ENCODE measurements around the gene APLNR.

Gene APLNR

DNA sequence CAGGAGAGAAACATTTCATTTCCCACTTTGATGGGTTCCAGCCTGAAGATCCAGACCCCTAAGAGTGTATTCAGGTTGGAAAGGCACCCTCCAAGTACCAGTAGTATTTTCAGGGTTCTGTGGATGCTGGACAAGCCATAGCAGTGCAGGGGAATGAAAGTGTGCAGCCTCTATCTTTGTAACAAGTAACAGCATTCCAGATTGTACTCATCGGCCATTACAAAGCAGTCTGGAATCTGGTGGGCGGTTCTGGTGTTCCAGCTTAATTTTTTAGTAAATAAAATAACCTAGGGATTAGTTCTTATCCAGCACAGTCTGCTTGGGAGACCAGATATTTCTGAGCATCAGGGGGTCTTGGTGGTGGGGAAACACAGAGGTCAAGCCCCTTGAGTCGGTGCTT lies 22.6 kb downstream of the APLNR start:
- DNase-seq = no peak

DNA sequence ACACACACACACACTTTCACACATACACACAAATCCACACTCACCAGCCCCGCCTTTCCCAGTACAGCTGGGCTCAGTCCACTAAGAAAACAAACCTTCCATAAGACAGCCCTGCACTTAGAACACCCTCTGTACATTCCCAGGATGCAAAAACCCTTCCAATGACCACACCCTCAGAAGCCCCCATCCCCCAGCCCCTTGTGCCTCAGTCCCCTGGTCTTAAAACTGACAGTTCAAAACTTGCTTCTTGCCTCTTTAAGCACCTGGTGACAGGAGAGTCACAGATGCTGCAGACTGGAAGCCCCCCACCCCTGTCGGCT lies 23.0 kb downstream of the APLNR start:
- no peak for DNase-seq

DNA sequence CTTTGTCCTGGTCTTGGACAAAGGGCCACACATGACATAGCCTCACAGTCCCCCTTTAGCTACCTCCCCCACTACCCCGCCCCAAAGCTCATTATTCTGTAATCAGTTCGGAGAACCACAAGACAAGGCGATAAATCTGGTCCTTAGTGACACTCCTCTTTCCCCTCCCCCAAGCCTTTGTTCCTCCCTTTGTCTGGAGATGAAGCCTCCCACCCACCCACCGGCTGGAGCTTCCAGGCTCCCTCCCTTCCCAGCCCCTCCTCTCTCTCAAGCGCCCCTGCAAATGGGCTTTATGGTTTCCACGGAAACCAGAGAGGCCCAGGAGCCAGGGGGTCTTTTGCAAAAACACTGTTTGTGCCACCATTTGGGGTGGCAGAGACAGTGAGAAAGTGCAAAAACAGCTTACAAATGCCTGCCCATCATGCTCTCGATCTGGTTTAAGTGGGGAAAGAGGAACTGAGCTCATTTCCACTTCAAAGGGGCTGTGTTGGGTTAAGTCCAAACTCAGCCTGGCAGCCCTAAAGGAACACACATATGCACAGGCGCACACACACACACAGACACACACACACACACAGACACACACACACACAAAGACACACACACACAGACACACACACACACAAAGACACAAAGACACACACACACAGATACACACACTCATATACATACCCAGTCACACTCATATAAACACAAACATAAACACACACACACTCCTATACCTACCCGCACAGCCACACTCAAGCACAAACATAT lies 23.5 kb downstream of the APLNR start:
- no peak for DNase-seq

DNA sequence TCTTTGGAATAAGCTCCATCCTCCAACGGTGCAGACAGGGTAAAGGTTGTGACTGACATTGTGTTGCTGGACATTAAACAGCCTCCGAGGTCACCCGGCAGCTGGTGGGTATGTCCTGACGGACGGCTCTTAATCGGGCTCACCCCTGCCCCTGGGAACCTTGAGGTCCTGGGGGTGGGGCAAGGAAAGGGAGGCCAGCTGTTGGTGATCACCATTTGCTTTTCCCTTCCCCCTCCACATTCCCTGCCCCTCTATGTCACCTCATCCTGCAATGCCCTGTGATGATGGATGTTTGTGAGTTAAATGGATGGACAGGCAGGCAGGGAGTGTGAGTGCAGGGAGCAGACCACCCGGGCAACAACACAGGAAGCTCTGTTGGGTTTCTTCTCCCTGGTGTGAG lies 26.3 kb downstream of the APLNR start:
- DNase-seq = no peak

DNA sequence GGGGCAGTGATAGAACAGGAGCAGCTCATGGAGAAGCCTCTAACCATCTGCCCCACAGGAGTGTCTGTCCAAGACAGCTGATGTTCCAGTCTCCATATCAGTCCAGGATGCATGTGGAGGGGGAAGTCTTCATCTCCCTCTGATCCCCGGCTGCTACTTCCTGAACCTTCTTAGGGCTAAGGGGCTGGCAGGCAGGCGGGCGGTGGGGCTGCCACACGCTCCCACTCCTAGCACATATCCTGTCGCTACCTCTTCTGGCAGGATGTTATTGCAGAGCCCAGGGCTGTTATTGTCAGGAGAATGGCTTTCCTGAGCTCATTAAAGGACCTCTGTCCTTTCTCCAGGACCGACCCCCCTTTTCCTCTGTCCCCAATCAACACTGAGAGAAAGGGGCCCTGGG lies 29.9 kb downstream of the APLNR start:
- DNase-seq = no peak

DNA sequence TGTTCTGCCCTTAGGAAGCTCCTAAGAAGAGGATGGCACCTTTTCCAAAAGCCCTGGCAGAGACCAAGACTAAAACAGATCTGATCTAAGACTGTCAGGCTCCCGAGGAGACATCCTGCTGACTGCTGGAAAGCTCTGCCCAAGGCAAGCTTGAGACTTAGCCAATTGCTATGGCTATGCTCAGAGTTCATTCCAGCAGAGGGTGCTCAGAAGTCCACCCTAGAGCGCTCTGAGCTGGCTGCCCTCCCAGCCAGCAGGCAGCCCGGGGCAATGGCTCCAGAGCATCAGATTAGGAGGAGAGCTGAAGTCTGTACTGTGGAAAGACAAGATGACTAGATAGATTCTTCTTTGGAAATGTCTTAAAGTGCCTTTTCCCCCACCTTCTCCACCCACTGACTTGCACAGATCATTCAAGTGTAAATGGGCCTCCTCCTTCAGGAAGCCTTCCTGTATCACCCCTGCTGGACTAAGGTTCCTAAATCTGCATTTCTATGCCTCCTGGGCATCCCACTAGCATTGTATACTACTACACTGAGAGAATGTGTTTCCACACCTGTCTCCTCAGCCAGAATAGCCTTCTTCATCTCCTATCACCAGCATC lies 31.9 kb downstream of the APLNR start:
- DNase-seq = no peak

DNA sequence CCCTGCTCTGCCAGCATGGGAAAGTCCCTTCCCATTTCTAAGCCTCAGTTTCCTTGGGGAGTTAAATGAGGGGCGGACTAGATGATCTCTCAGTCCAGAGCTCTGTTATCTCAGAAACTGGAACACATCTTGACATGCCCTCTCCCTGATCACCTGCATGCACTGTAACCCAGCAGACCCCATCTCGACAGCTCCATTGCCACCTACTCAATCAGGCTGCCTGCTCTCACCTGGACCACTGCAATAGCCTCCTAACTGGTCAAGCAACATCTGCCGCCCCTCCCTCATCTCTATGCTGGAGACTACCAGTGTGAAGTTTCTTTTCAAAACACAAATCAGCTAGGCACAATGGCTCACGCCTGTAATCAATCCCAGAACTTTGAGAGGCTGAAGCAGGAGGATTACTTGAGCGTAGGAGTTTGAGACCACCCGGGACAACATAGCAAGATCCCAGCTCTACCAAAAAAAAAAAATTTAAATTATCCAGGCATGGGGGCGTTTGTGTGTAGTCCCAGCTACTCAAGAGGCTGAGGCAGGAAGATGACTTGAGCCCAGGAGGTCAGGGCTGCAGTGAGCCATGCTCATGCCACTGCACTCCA lies 33.1 kb downstream of the APLNR start:
- no peak for DNase-seq

DNA sequence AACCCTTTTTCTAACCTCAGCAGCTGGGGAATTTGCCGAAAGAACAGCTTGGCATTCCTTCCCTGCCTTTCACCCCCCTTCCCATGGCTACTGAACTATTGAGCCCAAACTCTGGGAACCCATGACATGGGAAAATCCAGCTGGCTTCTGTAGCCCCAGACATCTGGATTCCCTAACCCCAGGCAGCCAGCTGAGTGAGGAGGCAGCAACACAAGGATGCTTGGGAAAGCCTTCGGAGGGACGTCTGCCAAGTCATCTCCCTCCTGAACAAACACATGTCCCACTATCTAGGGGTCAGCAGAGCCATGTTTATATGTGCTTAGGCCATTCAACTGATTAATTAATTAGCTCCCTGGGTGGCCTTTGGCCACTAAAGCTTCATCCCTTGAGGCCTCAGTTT lies 33.7 kb downstream of the APLNR start:
- no peak for DNase-seq

DNA sequence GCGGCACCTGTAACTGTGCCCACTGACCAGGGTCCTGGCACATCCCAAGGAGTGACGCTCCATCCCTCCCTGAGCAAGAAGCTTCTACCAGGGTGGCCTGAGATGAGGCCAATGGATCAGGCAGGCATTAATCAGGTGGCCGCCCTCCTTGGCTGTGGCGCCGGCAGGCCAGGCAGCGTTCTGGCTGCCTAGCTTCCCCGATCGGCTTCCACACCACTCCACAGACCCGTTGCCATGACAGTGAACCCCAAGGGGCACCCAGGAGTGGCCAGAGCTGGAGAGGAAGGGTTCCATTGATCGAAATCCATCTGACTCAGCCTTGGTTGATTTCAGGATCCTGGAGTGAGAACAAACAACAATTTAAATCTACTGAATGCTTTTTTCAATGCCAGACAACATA lies 34.8 kb downstream of the APLNR start:
- no peak for DNase-seq

DNA sequence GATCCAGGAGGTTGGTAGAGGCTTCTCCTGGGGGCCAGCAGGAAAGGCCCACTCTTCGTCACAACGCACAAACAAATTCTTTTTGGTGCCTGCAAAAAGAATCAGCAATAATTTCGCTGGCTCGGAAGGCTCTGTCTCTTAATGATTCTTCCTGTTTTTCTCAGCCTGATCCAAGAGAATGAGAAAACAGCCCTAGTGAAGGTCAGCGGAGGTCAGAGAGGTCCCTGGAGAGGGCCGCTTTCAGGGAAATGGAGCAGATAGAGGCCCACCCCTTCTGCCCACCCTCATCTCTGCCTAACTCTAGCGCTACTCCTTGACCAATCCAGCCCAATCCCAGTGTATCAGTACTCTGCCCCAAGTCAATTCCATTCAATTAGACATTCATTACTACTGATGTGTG lies 36.1 kb downstream of the APLNR start:
- no peak for DNase-seq

DNA sequence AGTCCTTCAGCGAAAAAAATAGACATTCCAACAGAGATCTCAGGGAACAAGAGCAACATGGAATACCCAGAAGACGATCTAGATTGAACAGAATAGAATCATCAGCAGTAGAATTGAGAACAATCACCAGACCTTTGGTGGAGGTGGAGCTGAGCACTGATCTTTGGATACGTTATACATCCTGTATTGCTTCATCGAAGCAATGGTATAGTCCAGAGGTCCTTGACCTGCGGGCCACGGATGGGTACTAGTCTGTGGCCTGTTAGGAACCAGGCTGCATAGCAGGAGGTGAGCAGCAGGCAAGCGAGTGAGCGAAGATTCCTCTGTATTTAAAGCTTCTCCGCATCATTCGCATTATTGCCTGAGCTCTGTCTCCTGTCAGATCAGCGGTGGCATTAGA lies 37.7 kb downstream of the APLNR start:
- no peak for DNase-seq

DNA sequence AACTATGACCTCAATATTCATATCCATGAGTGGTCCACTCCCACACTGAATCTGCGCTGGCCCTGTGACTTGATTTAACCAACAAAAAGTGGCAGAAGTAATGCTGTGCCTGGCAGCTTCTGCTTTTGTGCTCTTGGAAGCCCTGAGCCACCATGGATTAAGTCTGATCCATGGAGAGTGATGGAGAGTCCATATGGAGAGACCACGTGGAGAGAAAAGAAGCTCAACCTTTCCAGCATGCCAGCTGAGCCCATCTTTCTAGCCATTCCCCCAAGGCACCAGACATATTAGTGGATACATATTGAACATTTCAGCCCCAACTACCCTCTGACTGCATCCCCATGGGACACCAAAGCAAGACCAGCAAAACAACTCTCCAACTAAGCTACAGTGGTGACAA lies 39.3 kb downstream of the APLNR start:
- DNase-seq = no peak

DNA sequence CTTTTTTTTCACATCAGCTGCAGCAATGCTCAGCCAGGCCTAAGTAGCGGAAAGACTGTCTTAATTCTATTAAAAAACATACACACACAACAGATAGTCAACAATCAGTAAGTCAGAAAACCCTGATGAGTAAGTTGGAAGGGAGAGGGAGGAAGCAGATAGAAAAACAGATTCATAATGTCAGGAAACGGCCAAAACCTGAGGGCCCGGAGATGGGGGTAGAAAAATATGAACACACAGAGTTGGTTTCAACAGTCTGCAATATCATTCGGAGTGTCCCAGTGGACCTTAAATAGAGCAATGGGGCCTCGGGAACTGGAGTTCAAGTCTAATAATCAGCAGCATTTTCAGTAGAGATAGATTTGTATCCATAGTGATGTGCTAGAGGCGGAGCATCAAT lies 40.5 kb downstream of the APLNR start:
- DNase-seq = no peak

DNA sequence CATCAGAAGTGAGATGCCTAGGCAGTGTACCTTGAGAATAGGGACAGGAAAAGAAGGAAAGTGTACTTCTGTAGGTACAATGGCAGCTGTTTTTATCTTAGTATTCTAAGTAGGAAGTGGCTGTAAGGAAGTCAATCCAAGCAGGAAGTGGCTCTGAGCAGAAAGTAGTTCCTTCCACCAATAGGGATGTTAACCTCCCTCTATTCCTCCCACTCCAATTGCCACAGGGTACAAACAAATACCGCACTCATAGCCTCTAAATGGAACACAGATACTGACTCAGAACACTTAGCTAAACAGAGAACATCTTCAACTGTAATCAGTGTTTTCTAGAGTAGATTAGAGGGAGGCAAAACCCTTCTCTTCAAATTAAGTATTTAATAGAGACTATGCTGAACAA lies 44.7 kb downstream of the APLNR start:
- DNase-seq = no peak

DNA sequence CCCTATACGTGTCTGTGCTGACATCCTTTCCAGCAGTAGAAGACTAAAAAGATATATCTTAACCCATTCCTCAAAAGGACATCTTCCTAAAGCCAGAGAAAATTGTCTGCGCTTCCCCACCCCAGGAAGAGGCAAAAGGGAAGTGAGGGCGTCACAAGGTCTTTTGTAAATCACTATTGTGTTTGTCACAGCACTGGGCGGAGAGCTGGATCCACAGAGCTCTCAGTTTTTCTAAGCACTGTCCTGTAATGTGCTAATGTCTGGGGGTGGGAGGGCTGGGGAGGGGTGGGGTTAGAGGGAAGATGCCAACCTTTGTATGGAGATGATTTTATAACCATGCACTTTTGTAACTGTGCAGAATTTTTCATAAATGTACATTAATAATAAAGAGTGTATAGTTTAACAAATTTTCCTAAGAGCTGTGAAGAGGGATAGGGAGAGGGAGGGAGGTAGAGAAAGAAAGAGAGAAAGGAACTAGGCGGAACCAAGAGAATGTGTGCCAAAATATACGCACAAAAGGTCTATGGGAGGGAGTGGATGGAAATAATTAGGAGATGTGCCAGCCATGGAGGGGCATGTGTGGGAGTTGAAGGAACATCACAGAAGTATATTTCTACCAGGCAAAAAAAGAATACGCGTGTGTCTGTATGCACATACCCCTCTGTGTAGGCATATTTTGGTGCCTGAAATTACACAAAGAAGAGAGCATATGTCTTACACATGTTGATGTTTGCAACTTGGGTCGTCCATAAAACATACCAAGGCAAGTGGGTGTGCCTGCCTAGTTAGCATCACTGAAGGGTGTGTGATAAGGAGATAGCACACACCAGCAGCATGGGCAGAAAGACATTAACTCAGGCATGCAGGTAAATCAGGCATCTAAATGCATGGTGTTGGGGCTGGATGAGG lies 45.5 kb downstream of the APLNR start:
- no peak for DNase-seq

DNA sequence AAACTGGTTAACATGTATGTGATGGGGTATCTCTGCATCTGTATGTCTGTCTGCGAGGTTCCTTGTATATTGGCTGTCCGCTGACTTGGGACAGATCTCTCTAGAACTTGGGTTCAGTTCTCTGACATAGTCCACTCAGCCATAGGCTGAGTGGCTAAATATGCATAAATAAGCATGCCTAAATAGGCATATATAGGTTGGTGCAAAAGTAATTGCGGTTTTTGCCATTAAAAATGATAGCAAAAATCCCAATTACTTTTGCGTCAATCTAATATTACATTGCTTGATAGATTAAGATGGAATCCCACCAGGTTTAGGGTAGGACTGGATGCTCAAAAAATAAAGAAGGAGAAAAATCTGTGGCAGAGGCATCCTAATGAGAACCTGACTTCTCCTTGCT lies 46.5 kb downstream of the APLNR start:
- no peak for DNase-seq
